ELR (cell line): ENCODE data around the gene SUN2.

ENCODE experiments used
- DNase-seq: peaks from one replicate; pipeline ENCODE4 v3.0.0-alpha.2; 2015; ENCODE audit warnings: low read depth

The SUN2 gene

DNA sequence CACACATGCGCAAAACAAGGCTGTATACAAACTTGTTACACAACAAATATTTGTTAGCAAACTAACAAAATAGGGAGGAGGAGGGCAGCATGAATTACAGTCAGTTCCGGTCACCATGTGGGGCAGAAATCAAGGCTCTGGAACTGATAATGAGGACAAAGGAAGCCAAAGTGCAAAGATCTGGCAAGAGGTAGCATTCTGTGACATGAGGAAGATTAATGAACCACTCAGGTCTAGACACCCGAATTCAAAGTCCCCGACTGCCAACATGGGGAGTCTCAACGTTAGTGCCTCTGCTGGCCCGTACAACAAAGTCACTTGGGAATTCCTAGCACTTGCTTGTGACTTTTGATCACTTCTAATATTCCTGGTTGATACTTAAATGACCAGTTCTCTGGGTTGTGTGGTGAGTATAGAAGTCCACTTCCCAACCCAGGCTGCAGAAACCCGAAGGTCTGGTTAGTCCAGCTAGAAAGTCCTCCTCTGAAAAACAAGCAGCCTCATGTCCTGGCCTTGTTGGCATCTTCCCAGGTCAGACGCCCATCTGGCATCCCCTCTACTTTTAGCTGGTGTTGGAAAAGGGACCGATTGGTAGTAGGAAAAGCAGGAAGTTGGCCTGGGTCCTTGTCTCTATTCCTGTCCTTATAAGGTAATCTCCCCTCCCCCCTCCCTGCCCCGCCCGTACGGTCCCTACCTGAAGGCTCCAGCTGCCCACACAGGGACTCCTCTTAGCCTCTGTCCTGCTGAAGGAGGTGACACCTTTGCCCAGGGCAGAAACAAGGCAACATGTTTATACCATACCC, 1.6 kb downstream of the SUN2 start:
- peak; percentile 20 for DNase-seq

DNA sequence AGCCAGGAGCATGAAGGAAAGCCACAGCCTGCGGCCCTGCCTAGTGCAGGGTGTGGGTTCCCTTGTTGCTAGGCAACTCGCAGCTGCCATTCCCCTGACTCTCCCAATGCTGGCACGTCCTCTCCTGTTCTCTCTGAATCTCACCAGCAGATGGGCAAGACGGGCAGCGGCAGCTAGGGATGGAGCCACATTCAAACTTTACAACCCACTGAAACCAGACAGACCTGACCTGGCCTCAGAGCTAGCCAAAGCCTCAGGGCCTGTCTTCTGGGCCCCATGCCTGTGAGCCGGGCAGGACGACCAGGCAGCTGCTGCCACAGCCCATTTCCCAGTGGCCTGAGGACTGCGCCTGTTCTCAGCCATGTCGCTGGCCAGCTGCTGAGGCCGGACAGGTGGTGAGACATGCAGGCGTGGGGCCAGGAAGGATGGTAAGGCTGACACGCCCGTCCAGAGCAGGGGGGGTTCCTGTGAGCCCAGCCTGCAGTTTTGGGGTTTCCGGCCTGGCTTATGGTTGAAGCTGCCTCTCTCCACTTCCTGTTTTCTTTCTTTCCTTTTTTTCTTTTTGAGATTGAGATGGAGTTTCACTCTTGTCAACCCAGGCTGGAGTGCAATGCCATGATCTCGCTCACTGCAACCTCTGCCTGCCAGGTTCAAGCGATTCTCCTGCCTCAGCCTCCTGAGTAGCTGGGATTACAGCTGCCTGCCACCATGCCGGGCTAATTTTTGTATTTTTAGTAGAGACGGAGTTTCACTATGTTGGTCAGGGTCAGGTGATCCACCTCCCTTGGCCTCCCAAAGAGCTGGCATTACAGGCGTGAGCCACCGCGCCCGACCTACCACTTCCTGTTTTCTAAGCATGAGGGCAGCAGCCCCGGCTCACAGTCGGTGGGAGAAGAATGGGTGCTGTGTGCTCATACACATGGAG, 4.1 kb downstream of the SUN2 start:
- no peak for DNase-seq

DNA sequence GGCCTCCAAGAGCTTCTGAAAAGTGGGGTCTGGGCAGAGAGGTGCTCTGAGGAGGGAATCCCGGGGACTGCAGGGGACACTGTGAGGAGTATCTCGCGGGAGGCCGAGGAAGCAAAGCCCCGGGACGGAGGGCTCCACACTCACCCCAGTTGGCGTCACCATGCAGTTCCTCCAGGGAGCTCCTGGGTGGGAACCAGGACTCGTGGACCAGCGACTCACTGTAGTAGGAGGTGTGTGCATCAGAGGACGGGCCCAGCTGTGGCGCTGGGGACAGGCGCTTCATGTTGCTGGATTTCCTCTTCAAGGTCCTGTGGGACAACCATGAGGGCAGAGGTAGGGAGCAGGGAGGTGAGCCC, 4.8 kb downstream of the SUN2 start:
- DNase-seq: no peak

- no peak for DNase-seq
Observed at GRCh38 chr22:38750638-38751037, 5.2 kb downstream of the SUN2 start.

DNA sequence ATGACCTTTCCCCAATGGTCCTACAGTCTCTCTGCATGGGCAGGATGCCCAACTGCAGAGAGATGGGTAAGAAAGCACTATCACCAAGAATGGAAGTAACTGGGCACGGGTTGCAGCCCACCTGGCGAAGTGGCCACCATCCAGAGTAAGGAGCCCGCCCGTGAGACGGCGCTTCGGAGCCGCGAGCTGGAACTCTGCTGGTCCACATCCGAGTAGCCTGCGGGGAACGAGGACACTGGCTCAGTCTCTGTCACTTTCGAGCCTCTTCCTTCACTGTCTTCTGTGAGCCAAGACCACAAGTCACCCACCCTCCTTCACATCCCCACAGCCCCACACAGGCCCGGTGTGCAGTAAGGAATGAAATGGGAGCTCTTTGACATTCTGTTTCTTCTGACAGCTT, 5.7 kb downstream of the SUN2 start:
- no peak for DNase-seq

- DNase-seq: no peak
Observed at GRCh38 chr22:38748487-38749136, 7.2 kb downstream of the SUN2 start.

GRCh38 chr22:38745676-38746460, 9.9 kb downstream of the SUN2 start:
- DNase-seq: no peak

DNA sequence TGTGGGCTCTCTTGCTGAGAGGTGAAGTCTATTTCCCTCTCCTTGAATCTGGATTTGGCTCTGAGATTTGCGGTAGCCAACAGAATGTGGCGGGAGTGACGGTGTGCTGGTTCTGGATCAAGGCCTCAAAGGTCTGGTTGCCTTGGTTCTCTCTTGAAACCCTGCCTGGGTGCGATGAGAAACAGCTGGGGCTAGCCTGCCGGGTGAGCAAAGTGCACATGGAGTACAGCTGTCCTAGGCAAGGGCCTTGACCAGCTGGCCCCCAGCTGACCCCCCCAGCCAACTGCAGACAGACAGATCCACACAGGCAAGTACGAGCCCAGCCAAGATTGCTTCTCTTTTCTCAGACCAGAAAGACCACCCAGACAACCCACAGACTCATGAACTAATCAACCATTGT, 10.8 kb downstream of the SUN2 start:
- no peak for DNase-seq

DNA sequence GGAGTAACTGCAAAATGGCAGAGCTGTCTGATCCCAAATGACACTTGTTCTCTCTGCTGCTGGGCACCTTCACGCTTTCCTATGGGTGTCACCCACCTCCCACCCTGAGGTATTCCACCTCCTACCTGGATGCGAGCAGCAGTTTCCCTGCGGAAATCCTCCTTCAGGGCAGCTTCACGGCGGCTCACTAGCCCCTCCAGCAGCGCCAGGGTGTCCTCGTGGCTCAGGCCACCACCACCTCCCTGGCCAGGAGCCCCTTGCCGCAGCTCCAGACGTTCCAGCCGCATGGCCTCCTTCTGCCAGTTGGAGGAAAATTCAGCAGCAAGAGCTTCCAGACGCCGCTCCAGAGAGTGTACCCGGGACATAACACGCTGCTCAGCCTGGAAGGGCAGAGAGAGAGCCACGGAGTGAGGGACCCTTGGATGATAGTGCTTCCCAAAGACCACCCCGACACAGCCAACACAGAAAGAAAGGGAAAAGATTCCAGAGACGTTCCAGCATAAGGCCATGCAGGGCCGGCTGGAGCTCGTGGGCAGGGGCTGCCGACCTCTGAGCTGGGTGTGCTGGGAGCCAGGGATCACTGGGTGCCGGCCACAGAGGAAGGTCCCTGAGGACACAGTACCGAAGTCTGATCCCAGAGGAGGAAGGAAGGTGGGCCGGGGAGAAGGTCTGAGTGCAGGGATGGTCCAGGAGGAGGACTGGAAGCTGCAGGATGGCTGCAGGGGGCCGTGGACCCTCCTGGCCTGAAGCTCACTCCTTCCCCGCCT, 13.4 kb downstream of the SUN2 start:
- DNase-seq: no peak

DNA sequence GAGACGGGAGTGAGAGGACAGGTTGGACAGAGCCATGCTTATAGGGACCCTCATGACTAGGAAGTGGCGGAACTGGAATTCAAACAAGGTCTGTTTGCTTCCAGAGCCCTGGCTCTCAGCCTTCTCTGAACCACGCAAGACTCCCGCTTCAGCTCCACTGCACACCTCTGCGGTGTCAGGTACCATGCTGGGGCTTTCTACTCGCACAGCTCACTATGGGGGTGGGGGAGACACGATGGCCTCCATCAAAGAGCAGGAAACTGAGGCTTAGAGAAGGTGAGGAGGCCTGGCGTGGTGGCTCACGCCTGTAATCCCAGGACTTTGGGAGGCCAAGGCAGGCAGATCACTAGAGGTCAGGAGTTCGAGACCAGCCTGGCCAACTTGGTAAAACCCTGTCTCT, 14.2 kb downstream of the SUN2 start:
- no peak for DNase-seq

DNA sequence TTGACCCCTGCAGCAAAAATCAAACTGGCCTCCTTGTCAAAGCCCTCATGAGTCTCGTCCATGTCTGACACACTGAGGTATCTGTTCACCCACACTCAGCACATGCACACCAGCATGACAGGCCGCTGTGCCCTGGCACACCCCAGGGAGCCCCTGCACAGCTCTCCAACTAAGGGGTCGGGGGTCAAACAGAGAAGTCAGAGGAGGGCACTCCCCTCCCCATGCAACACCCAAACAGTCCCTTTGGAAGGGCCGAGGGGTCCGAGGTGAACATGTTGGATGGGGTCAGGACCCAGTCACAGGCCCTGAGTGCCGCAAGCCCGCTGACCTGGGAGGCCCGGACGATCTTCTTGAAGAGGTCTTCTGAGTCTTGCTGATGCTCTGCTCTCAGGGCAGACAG, 14.6 kb downstream of the SUN2 start:
- DNase-seq: no peak

DNA sequence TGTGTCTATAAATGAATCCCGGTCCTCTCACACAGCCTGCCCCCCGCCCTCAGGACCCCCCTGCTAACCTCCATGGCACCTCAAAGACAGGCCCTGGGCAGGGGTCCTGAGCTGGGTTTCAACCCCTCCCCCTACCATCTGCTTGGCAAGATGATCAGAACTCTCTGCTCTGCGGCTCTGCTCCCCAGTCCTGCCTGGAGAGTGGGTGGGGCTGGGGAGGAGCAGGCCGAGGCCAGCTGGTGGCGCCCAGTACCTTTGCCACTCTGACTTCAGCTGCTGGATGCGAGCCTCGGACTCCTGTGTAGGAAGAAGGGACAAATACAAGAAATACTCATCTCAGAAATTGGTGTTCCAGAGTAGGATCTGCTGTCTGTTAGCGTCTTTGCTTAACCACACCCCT, 15.0 kb downstream of the SUN2 start:
- DNase-seq: no peak

DNA sequence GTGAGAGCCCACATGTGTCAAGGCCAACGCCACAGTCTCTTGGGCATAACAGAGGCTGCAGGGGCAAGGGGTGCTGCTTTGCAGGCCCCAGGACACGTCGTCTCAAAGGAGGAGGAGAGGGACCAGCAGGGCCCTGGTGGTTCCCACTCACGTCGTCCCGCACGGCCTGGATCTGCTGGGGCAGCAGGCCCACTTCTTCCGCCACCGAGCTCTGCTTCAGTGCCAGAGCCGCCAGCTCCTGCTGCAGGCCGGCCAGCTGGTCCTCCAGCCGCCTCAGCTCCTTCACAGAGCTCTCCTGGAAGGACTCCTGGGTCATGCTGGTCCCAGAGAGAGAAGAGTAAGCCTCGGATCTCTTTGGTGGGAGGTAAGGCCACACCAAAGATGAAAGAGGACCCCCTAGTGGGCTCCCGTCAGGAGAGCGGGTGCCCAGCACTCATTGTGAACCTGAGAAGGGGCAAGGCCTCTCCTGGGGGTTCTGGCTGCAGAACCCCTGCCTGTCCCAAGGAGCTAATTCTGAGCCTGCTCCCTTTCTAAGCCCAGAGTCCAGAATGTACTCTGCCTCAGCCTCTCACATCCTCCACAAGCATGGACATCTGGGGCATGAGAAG, 15.6 kb downstream of the SUN2 start:
- no peak for DNase-seq

- no peak for DNase-seq
Observed at GRCh38 chr22:38739300-38740055, 16.3 kb downstream of the SUN2 start.

- DNase-seq: no peak
Observed at GRCh38 chr22:38738475-38739070, 17.2 kb downstream of the SUN2 start.

DNA sequence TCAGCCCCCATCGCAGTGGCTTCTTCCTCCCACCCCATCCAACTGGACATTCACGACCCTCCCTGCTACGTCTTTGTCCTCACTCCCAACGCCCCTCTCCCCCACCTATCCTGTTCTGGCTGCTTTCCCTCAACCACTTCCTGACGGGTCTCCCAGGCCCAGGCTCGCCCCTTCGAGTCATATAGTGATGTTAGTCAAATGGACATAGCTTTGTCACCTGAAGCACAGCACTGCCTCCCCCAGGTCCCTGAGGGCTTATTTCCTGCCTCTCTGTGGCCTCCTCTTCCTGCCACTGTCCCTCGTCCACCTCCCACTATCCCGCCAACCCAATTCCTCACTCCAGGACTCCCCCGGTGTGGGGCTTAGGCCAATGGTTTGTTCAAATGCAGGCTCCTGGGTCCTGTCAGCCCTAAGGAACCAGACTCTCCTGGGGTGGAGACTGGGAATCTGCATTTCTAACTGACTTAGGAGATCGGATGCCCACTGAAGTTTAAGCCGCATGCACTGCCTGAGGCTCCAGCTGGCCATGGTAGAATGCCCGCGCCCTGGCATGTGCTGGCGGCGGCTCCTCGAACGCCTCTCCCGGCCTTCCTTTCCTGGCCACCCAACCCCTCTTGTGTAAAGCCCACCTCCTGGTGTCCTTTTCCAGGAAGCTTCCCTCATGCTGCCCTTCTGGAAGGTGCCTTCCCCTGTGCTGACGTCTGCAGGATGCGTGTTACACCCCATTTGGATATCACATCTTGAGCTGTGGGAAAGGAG, 18.3 kb downstream of the SUN2 start:
- peak; percentile 48 for DNase-seq

DNA sequence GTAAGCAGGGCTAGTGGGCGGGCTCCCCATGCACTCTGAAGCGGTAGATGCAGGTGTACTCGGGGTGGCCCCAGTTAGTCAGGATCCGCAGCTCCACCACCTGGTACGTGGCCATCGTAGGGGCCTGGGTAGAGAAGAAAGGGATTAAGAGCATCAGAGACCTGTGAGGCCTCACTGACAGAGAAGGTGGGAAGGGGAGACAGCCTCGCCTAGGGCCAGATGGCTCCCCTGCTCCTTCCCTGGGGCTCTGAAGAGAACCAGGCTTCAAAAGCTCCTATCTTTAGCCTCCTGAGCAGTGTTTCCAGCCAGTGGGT, 19.6 kb downstream of the SUN2 start:
- DNase-seq: no peak

GRCh38 chr22:38735465-38736256, 20.1 kb downstream of the SUN2 start:
- DNase-seq: no peak
